ENCODE data around the gene ASCL5. TPM values are rescaled to one million over a fixed set of nuclear protein-coding genes. Genes with fewer than 3 reads are reported as not detected.

The ASCL5 gene
- total and polyA plus RNA-seq, 7 donors, result 0.26 to 0.30 TPM; not detected in 5

DNA sequence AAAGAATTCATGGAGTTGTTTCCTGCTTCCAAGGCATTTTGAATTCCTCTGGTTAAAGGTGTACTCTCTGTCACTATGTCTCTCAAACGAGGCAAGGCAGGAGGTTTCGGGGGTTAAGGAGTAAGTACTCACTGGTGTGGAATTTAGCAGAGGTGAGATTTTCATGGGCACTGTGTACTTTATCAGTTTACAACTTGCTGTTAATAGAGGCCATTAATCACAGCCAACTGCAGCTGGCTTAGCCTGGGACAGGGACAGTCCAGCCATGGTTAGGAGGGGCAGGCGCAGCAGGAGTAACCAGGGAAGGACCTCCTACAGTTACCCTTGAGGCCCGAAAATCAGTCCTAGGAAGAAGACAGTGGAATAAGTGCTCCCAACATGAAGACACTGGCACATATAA is 45.3 kb upstream of the ASCL5 start:
- H3K36me3 ChIP-seq (ENCODE audit: insufficient read depth in 1 of 2, low read depth in 1 of 2), result no peaks in the 10 kb centered on the region
- no peaks in the 10 kb centered on the region for H3K9me3 ChIP-seq
- peak overlapping the region; percentile 78 for H3K4me3 ChIP-seq
- intact Hi-C loops (cut with DNase I), result no loop called here
- ATAC-seq (peak; percentile 54 to 69 (median 62)), DNase-seq (peak; percentile 33 to 82)
- H3K27me3 ChIP-seq (ENCODE audit: insufficient read depth in 3 of 3, low read length in 2 of 3), result no peaks in the 10 kb centered on the region
- TF ChIP-seq, protein P1, sequence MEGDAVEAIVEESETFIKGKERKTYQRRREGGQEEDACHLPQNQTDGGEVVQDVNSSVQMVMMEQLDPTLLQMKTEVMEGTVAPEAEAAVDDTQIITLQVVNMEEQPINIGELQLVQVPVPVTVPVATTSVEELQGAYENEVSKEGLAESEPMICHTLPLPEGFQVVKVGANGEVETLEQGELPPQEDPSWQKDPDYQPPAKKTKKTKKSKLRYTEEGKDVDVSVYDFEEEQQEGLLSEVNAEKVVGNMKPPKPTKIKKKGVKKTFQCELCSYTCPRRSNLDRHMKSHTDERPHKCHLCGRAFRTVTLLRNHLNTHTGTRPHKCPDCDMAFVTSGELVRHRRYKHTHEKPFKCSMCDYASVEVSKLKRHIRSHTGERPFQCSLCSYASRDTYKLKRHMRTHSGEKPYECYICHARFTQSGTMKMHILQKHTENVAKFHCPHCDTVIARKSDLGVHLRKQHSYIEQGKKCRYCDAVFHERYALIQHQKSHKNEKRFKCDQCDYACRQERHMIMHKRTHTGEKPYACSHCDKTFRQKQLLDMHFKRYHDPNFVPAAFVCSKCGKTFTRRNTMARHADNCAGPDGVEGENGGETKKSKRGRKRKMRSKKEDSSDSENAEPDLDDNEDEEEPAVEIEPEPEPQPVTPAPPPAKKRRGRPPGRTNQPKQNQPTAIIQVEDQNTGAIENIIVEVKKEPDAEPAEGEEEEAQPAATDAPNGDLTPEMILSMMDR (IDR thresholded peaks at IDR 0.05), result no peak
- 34 to 45% (median 42%) methylated on average over 4 of the region's 4 CpGs for WGBS, 3 donors
- H3K4me1 ChIP-seq, result peaks cover 33% of the 10 kb centered on the region
- peak overlapping the region; percentile 98 for H3K27ac ChIP-seq

DNA sequence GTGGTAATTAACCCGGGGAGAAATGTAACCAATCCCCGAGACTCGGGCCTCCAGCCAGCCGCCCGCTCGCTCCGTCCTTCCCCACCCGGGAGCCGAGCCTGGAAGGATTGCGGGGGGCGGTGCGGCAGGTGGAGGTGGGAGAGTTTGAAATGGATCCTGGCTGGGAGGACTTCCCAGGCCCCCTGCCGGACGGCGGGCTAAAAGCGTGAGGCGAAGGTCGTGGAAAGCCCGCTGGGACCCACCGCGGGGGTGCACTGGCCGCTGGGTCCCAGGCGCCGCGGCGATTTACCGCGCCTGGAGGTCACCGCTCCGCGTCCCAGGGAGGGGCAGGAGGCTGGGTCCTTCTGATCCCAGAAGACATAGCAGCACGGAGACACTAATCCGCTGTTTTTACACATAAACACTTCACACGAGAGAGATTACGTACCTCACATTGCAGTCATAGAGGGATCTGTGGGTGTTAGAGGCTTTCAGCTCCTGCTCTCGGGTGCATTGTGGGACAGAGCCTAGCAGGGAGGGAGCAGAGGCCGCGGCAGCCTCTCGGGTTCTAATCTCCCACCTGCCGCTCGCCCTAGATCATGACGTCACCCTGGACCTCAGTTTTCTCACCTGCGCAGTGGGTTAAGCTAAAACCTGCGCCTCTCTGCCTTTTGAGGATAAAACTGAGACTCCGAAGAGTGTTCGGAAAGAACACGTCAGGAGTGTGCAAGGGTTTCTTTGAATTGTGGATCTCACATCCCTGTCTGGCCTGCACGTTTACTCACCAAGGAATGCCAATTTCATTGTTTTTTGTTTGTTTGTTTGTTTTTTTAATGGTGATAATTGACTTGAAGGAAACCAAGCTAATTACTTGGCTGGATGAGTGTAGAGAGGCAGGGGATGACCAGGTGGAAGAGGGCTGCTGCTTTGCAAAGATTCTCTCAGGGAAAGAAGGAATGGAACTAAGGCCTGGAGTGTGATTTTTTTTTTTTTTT is 44.4 kb upstream of the ASCL5 start:
- Histone ChIP-seq H3K4me3 (peak overlapping the region; percentile 78), H3K27me3 (ENCODE audit: insufficient read depth in 3 of 3, low read length in 2 of 3) (no peaks in the 10 kb centered on the region), H3K4me1 (peaks cover 25% of the 10 kb centered on the region), H3K36me3 (ENCODE audit: insufficient read depth in 1 of 2, low read depth in 1 of 2) (no peaks in the 10 kb centered on the region), H3K27ac (peak overlapping the region; percentile 98), H3K9me3 (no peaks in the 10 kb centered on the region)
- TF ChIP-seq, protein P1 (IDR thresholded peaks at IDR 0.05), result peak; percentile 25
- peak; percentile 21 to 42 (median 32) for ATAC-seq
- intact Hi-C loops (cut with DNase I), result no loop called here
- peak; percentile 33 to 62 for DNase-seq
- 5 to 8% (median 6%) methylated on average over 46 to 48 of the region's 48 CpGs for WGBS, 3 donors

DNA sequence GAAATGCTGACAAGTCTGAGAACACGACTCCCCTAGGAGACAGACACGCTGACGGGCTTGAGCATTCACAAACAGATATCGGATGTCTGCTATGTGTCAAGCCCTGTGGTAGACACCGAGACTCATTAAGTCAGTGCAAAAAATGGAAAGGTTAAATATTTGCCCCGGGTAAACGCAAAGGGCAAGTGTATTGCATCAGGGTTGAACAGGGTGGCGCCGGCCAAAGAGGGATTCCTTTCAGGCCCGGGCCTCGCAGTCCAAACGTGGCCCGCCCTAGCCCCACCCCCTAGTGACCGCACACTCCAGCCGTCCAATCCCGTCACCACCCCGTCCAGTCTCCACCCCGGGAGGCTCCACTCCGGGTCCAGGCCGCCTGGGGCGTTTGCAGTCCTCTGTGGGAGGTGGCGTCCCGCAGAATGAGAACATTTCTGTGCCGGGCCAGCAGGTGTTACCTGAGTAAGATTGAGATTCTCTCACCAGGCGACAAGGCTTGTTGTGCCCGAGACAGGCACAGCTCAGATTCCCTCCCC is 43.6 kb upstream of the ASCL5 start:
- ATAC-seq (peak; percentile 85 to 90 (median 88)), DNase-seq (peak; percentile 98)
- Histone ChIP-seq H3K4me3 (peak overlapping the region; percentile 78), H3K27me3 (ENCODE audit: insufficient read depth in 3 of 3, low read length in 2 of 3) (no peaks in the 10 kb centered on the region), H3K36me3 (ENCODE audit: insufficient read depth in 1 of 2, low read depth in 1 of 2) (no peaks in the 10 kb centered on the region), H3K4me1 (peaks cover 22% of the 10 kb centered on the region), H3K27ac (peak overlapping the region; percentile 98), H3K9me3 (no peaks in the 10 kb centered on the region)
- WGBS, 3 donors, result 2 to 4% (median 4%) methylated on average over 26 of the region's 26 CpGs
- intact Hi-C loops (cut with DNase I), result no loop called here
- TF ChIP-seq, protein P1 (IDR thresholded peaks at IDR 0.05), result no peak

DNA sequence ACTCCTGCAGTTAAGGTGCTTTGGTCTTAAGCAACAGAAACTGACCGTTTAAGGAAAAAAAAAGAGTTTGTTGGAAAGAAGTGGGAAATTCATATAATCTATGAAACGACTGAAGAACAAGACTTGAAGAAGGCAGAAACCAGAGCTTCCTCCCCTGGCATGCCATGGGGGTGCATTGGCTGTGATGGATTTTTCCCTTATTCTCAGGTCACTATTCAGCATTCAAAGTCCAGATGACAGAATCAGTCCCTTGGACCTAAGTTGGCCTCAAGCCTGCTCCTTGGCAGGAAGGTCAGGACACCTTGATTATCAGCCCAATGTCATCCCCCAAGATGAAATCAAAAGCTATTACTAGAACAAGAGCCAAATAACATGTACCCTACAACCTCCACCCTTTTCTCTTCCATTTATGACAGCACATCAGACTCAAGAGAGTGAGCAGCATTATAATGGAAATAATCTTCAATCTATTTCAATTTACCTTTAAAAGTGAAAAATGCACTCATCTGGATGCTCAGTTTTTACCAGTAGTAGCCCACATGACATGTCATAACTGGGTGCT is 43.1 kb upstream of the ASCL5 start:
- WGBS, 3 donors, result 60 to 72% (median 66%) methylated on average over 2 of the region's 2 CpGs
- TF ChIP-seq, protein P1 (IDR thresholded peaks at IDR 0.05), result no peak
- Histone ChIP-seq H3K9me3 (no peaks in the 10 kb centered on the region), H3K36me3 (ENCODE audit: insufficient read depth in 1 of 2, low read depth in 1 of 2) (no peaks in the 10 kb centered on the region), H3K4me1 (peaks cover 22% of the 10 kb centered on the region), H3K27me3 (ENCODE audit: insufficient read depth in 3 of 3, low read length in 2 of 3) (no peaks in the 10 kb centered on the region), H3K4me3 (peak overlapping the region; percentile 78), H3K27ac (peak overlapping the region; percentile 98)
- no peak for DNase-seq
- intact Hi-C loops (cut with DNase I), result no loop called here
- no peak for ATAC-seq
